OCI-LY1 (cell line): ENCODE measurements around the gene RAPH1.
"Not testable (repeated sequence)": the region's sequence is repeated elsewhere in the genome, so short reads cannot be mapped to it uniquely, and the experiment has no call there.

Experiments used
- H2AFZ ChIP-seq: fragments of 200-600 bp; sonication (generic), shearing (Covaris generic); 2 replicates; pipeline ENCODE4 v1.6.0; 2014; ENCODE audit warnings: antibody characterized with exemption, mild to moderate bottlenecking, low read length
- H3F3A ChIP-seq: fragments of 200-600 bp; sonication (generic), shearing (Covaris generic); 2 replicates; pipeline ENCODE4 v1.6.0; 2014; ENCODE audit warnings: mild to moderate bottlenecking, antibody characterized with exemption, low read length, moderate library complexity; ENCODE audit not compliant: insufficient read depth
- H3K27ac ChIP-seq: fragments of 200-600 bp; sonication (generic); 2 replicates; pipeline ENCODE4 v1.5.1; 2014; ENCODE audit warnings: low read length, mixed run types, mild to moderate bottlenecking, low read depth; ENCODE audit not compliant: poor library complexity, severe bottlenecking
- H3K27me3 ChIP-seq: fragments of 200-600 bp; sonication (generic); 2 replicates; pipeline ENCODE4 v1.6.0; 2014; ENCODE audit warnings: antibody characterized with exemption, mild to moderate bottlenecking, low read length, moderate library complexity; ENCODE audit not compliant: insufficient read depth
- H3K36me3 ChIP-seq: fragments of 200-600 bp; sonication (generic); 2 replicates; pipeline ENCODE4 v1.6.1; 2014; ENCODE audit warnings: mild to moderate bottlenecking, antibody characterized with exemption, low read length, moderate library complexity, mixed read lengths; ENCODE audit not compliant: insufficient read depth
- H3K4me1 ChIP-seq: fragments of 200-600 bp; sonication (generic); 2 replicates; pipeline ENCODE4 v1.5.1; 2014; ENCODE audit warnings: mild to moderate bottlenecking, low read length, moderate library complexity; ENCODE audit not compliant: insufficient read depth, severe bottlenecking
- H3K4me2 ChIP-seq: fragments of 200-600 bp; sonication (generic), shearing (Covaris generic); 2 replicates; pipeline ENCODE4 v1.6.1; 2014; ENCODE audit warnings: low read length
- H3K4me3 ChIP-seq: fragments of 200-600 bp; sonication (generic); 2 replicates; pipeline ENCODE4 v1.5.1; 2014; ENCODE audit warnings: low read length, low read depth, mild to moderate bottlenecking, mixed read lengths; ENCODE audit not compliant: poor library complexity, severe bottlenecking
- H3K79me2 ChIP-seq: fragments of 200-600 bp; shearing (Covaris generic); 2 replicates; pipeline ENCODE4 v1.6.1; 2016; ENCODE audit warnings: mixed run types, low read length, mixed read lengths; ENCODE audit not compliant: insufficient read depth
- H3K9ac ChIP-seq: fragments of 200-600 bp; sonication (generic), shearing (Covaris generic); 2 replicates; pipeline ENCODE4 v1.6.1; 2014; ENCODE audit warnings: mild to moderate bottlenecking, low read length, mixed read lengths
- H3K9me2 ChIP-seq: fragments of 200-600 bp; sonication (generic), shearing (Covaris generic); 2 replicates; pipeline ENCODE4 v1.6.1; 2014; ENCODE audit warnings: low read depth, mild to moderate bottlenecking, low read length, mixed read lengths
- H3K9me3 ChIP-seq: fragments of 200-600 bp; shearing (Covaris generic); 2 replicates; pipeline ENCODE4 v1.6.1; 2014; ENCODE audit warnings: low read length, mixed read lengths
- H4K20me1 ChIP-seq: fragments of 200-600 bp; sonication (generic), shearing (Covaris generic); 2 replicates; pipeline ENCODE4 v1.6.0; 2016; ENCODE audit warnings: mild to moderate bottlenecking, low read length; ENCODE audit not compliant: insufficient read depth
- CTCF ChIP-seq: fragments of 200-600 bp; sonication (generic), shearing (Covaris generic); IDR thresholded peaks from 2 replicates; pipeline ENCODE4 v1.5.1; 2017; ENCODE audit warnings: mild to moderate bottlenecking, antibody characterized with exemption, low read length, moderate library complexity, mixed read lengths
- EZH2 ChIP-seq: fragments of 200-600 bp; sonication (generic), shearing (Covaris generic); IDR thresholded peaks from 2 replicates; pipeline ENCODE4 v1.8.0; 2017; ENCODE audit warnings: borderline replicate concordance, mixed run types, mild to moderate bottlenecking, antibody characterized with exemption, low read length, moderate library complexity, mixed read lengths

The RAPH1 gene

GRCh38 chr2:203532957-203533658, 2.0 kb downstream of the RAPH1 start:
- H3K27me3 ChIP-seq = peaks cover 7% of the 10 kb centered on the region; the same call in 1 of the 2 replicates
- H3K4me2 ChIP-seq = peak overlapping the region; percentile 92
- H3K36me3 ChIP-seq = no peaks in the 10 kb centered on the region
- H3K9ac ChIP-seq = no peak overlapping the region; the same call in 1 of the 2 replicates
- no peaks in the 10 kb centered on the region for H3K9me3 ChIP-seq
- no peaks in the 10 kb centered on the region for H3F3A ChIP-seq
- TF ChIP-seq CTCF = no peak
- TF ChIP-seq EZH2 = no peak
- H4K20me1 ChIP-seq = no peaks in the 10 kb centered on the region
- H2AFZ ChIP-seq = no peak overlapping the region
- no peaks in the 10 kb centered on the region for H3K9me2 ChIP-seq
- H3K4me1 ChIP-seq = peaks cover 20% of the 10 kb centered on the region
- H3K4me3 ChIP-seq = peak overlapping the region; percentile 74
- H3K27ac ChIP-seq = no peak overlapping the region
- H3K79me2 ChIP-seq = no peaks in the 10 kb centered on the region

DNA sequence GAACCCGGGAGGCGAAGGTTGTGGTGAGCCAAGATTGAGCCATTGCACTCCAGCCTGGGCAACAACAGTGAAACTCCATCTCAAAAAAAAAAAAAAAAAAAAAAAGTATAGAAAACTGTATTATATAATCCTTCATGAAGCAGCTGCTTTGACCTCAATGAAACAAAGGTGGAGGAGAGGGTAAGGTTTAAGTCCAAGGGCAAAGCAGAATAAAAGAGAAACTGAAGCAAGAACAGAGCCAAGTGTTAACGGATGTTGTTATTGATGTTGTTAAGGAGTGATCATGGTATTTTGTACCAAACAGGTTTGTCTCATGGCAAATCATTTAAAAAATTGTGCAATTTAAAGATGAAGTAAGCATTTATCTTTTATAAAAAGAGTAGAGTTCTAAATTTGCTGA, 7.4 kb downstream of the RAPH1 start:
- Histone ChIP-seq H3K9ac (no peak overlapping the region), H3K4me2 (no peak overlapping the region), H3K27ac (no peak overlapping the region), H3K4me3 (no peak overlapping the region), H3K36me3 (no peaks in the 10 kb centered on the region), H2AFZ (no peak overlapping the region), H3K27me3 (no peaks in the 10 kb centered on the region), H3K9me2 (no peaks in the 10 kb centered on the region), H3K9me3 (no peaks in the 10 kb centered on the region), H3F3A (no peaks in the 10 kb centered on the region), H3K4me1 (no peaks in the 10 kb centered on the region), H3K79me2 (no peaks in the 10 kb centered on the region), H4K20me1 (no peaks in the 10 kb centered on the region)
- TF ChIP-seq EZH2 = no peak
- no peak for TF ChIP-seq CTCF

GRCh38 chr2:203513268-203513667, 21.8 kb downstream of the RAPH1 start:
- not testable (repeated sequence) for H3K9me3 ChIP-seq, H3K27me3 ChIP-seq, H3F3A ChIP-seq, H3K9me2 ChIP-seq, H3K4me1 ChIP-seq, H3K4me3 ChIP-seq, H3K4me2 ChIP-seq, H4K20me1 ChIP-seq, H3K27ac ChIP-seq, H3K9ac ChIP-seq, H2AFZ ChIP-seq, H3K36me3 ChIP-seq, H3K79me2 ChIP-seq

DNA sequence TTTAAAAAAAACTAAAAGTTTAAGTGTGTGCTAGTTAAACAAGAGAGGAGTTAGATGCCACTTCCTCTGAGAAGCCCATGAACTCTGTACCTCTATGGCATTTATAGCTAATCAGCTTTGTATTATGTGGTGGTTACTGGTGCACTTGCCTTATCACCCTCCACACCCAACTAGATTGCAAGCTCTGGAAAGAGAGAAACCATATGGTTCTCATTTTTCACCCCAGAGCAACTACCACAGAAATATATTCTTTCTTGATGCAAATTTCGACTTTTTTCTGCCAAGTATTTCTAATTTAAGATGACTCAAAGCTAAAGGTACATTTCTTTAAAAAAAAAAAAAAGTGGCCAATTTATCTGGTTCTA, 24.2 kb downstream of the RAPH1 start:
- Histone ChIP-seq H3K4me2 (no peak overlapping the region), H3F3A (no peaks in the 10 kb centered on the region), H3K27me3 (no peaks in the 10 kb centered on the region), H3K4me3 (no peak overlapping the region), H3K27ac (no peak overlapping the region), H3K9me2 (no peaks in the 10 kb centered on the region), H3K9ac (no peak overlapping the region), H3K79me2 (no peaks in the 10 kb centered on the region), H2AFZ (no peak overlapping the region), H4K20me1 (no peaks in the 10 kb centered on the region), H3K4me1 (no peaks in the 10 kb centered on the region), H3K36me3 (no peaks in the 10 kb centered on the region), H3K9me3 (peaks cover 2% of the 10 kb centered on the region; the same call in 1 of the 2 replicates)
- no peak for TF ChIP-seq EZH2
- TF ChIP-seq CTCF = no peak
